Measurements from ENCODE around the gene RBMXL2. TPM values are rescaled to one million over a fixed set of nuclear protein-coding genes. Genes with fewer than 3 reads are reported as not detected.

RBMXL2 gene
- total and polyA plus RNA-seq, 2 of the 4 experiments (the other 2 are of a cell fraction) = not detected

- no peaks in the 10 kb centered on the region for H3K4me1 ChIP-seq (ENCODE audit: control insufficient read depth, insufficient read depth, low read length)
- H3K9me1 ChIP-seq (ENCODE audit: insufficient read depth, low read length) = no peaks in the 10 kb centered on the region
- DNase-seq = peak; percentile 84
- no peak overlapping the region for H2BK5ac ChIP-seq (ENCODE audit: low read depth, low read length, poor library complexity, severe bottlenecking)
- no peak overlapping the region for H3K18ac ChIP-seq (ENCODE audit: low read depth, low read length)
- intact Hi-C loops (cut with micrococcal nuclease) (loop anchor here (5.0 kb wide), 1 partner anchor 1089 kb away; no protein-coding TSS in a partner anchor), in situ Hi-C loops (cut with MboI; ENCODE audit: low sequenced_read_pairs) (no loop called here), dilution Hi-C loops (cut with HindIII; ENCODE audit: low sequenced_read_pairs, unreplicated experiment) (no loop called here)
- H2BK120ac ChIP-seq (ENCODE audit: low read depth, low read length) = 0 out of 2 replicates have a peak overlapping the region, but pooled peaks have one; percentile 40
- H2BK20ac ChIP-seq (ENCODE audit: low read depth, low read length) = no peak overlapping the region
- H3K79me1 ChIP-seq (ENCODE audit: low read depth in 1 of 2, low read length in 2 of 2) = no peaks in the 10 kb centered on the region
- no peak overlapping the region for H4K8ac ChIP-seq (ENCODE audit: low read depth in 2 of 2, low read length in 2 of 2)
- WGBS, 2 experiments (ENCODE audit: extremely low coverage in 2 of 2, insufficient read length in 1 of 2) = 50% methylated on average over 1 of the region's 3 CpGs; no CpG with 5 or more reads in 1 of the 2 experiments
- peak overlapping the region; percentile 57 for H3K4me2 ChIP-seq (ENCODE audit: low read depth, low read length)
- H2AFZ ChIP-seq (replicated peaks; ENCODE audit: low read length, poor library complexity) = no peak overlapping the region
- ChIA-PET POLR2A (ENCODE audit: unreplicated experiment) (no interaction called here), CTCF (interaction anchor here (0.8 to 0.9 kb wide), 2 partner anchors 8 to 11 kb away, joined by 3 read pairs; no protein-coding TSS in a partner anchor)
- H3K9me3 ChIP-seq (ENCODE audit: control insufficient read depth, insufficient read depth, low read length) = no peaks in the 10 kb centered on the region
- no peak overlapping the region for H3K56ac ChIP-seq (ENCODE audit: extremely low read depth, insufficient read depth, low read length)
- no TSS peak for BruUV-seq (replicated peaks)
- no peaks in the 10 kb centered on the region for H3K36me3 ChIP-seq (ENCODE audit: control insufficient read depth, insufficient read depth, low read length)
- no peaks in the 10 kb centered on the region for H4K20me1 ChIP-seq (ENCODE audit: insufficient read depth, low read length)
- H2AK9ac ChIP-seq (replicated peaks; ENCODE audit: low read depth, low read length, poor library complexity) = no peak overlapping the region
- no peak overlapping the region for H2BK15ac ChIP-seq (ENCODE audit: low read depth, low read length)
- H3K4me3 ChIP-seq (ENCODE audit: insufficient read depth, low read depth, low read length) = no peak overlapping the region
- peak overlapping the region; percentile 39; the same call in 1 of the 2 replicates for H3K4ac ChIP-seq (ENCODE audit: low read depth, low read length)
- H4K91ac ChIP-seq (ENCODE audit: insufficient read depth, low read depth, low read length) = no peak overlapping the region
- 0 out of 2 replicates have a peak, but pooled peaks cover 1% of the 10 kb centered on the region for H3K27me3 ChIP-seq (ENCODE audit: control insufficient read depth, insufficient read depth, low read length)
- no peak overlapping the region for H4K5ac ChIP-seq (ENCODE audit: low read depth, low read length)
- no peak overlapping the region for H3K9ac ChIP-seq (ENCODE audit: low read depth, low read length)
- ATAC-seq (ENCODE audit: low read depth) = peak; percentile 91
- no peak overlapping the region for H3K23ac ChIP-seq (ENCODE audit: low read depth, low read length)
- H3K27ac ChIP-seq (ENCODE audit: insufficient read depth, low read length) = no peak overlapping the region
- H2AK5ac ChIP-seq (ENCODE audit: low read depth, low read length) = no peak overlapping the region
- H3K14ac ChIP-seq (replicated peaks; ENCODE audit: low read depth, low read length) = no peak overlapping the region
- no peak for TF ChIP-seq RAD21 (IDR thresholded peaks at IDR 0.05; ENCODE audit: low read length)
- TF ChIP-seq MXI1 (IDR thresholded peaks at IDR 0.05; ENCODE audit: borderline replicate concordance, low read depth, low read length) = no peak
- TF ChIP-seq CEBPB (IDR thresholded peaks at IDR 0.05; ENCODE audit: low read depth, low read length) = no peak
- TF ChIP-seq BHLHE40 (IDR thresholded peaks at IDR 0.05; ENCODE audit: low read depth, low read length) = no peak
- TF ChIP-seq RCOR1 (IDR thresholded peaks at IDR 0.05; ENCODE audit: insufficient replicate concordance, low read length) = no peak
- TF ChIP-seq NFE2L2 (IDR thresholded peaks at IDR 0.05; ENCODE audit: low read depth, low read length) = no peak
- TF ChIP-seq MAFK (IDR thresholded peaks at IDR 0.05; ENCODE audit: low read depth, low read length) = no peak
- no peak for TF ChIP-seq POLR2A (IDR thresholded peaks at IDR 0.05; ENCODE audit: low read depth, low read length)
- no peak for TF ChIP-seq ELK1 (IDR thresholded peaks at IDR 0.05; ENCODE audit: borderline replicate concordance, low read depth, low read length)
- TF ChIP-seq USF2 (IDR thresholded peaks at IDR 0.05; ENCODE audit: low read depth, low read length) = no peak
- no peak for TF ChIP-seq MAZ (IDR thresholded peaks at IDR 0.05; ENCODE audit: borderline replicate concordance, low read depth, low read length)
- no peak for TF ChIP-seq RFX5 (IDR thresholded peaks at IDR 0.05; ENCODE audit: low read depth, low read length)
- no peak for TF ChIP-seq CTCF (conservative IDR thresholded peaks at IDR 0.05; ENCODE audit: low read depth, low read length)
- no peak for TF ChIP-seq FOS (IDR thresholded peaks at IDR 0.05; ENCODE audit: low read depth, low read length)
- TF ChIP-seq SMC3 (IDR thresholded peaks at IDR 0.05; ENCODE audit: low read depth, low read length) = no peak
Observed at GRCh38 chr11:7046474-7047175, 42.2 kb upstream of the RBMXL2 start.

All from IMR-90 (cell line).